Testis (tissue), 2 donors: ENCODE results near the gene RPGRIP1.

Source experiments
- POLR2A ChIP-seq: fragments of 450-650 bp; IDR thresholded peaks from one replicate; pipeline ENCODE4 v1.6.1; 2017; ENCODE audit warnings: antibody characterized with exemption, mild to moderate bottlenecking, moderate library complexity
- TF ChIP-seq, protein P1 (sequence below), 3 experiments: fragments of 450-650 bp in 2 of 3; fragments of 200-600 bp in 1 of 3; sonication (generic) in 1 of 3; IDR thresholded peaks; one replicate each; pipeline ENCODE4 v1.5.1; 2016 to 2019; ENCODE audit warnings: antibody characterized with exemption in 3 of 3, mild to moderate bottlenecking in 2 of 3, moderate library complexity in 1 of 3

DNA sequence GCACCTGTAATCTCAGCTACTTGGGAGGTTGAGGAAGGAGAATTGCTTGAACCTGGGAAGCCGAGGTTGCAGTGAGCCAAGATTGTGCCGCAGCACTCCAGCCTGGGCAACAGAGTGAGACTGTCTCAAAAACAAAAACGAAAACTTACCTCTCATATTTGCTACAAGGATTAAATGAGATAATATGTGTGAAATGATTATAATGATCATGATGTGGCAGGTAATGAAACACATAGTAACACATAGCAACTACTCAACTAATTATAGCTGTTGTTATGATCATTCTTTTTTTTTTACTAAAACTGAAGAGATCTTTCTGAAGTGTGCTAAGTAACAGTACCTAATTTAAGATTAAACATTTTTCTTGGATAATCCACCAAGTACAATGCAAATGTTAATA is 30.1 kb downstream of the RPGRIP1 start:
- TF ChIP-seq, protein P1, sequence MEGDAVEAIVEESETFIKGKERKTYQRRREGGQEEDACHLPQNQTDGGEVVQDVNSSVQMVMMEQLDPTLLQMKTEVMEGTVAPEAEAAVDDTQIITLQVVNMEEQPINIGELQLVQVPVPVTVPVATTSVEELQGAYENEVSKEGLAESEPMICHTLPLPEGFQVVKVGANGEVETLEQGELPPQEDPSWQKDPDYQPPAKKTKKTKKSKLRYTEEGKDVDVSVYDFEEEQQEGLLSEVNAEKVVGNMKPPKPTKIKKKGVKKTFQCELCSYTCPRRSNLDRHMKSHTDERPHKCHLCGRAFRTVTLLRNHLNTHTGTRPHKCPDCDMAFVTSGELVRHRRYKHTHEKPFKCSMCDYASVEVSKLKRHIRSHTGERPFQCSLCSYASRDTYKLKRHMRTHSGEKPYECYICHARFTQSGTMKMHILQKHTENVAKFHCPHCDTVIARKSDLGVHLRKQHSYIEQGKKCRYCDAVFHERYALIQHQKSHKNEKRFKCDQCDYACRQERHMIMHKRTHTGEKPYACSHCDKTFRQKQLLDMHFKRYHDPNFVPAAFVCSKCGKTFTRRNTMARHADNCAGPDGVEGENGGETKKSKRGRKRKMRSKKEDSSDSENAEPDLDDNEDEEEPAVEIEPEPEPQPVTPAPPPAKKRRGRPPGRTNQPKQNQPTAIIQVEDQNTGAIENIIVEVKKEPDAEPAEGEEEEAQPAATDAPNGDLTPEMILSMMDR (IDR thresholded peaks at IDR 0.05), result no peak
- TF ChIP-seq POLR2A, result no peak
